Keratinocyte (primary cell): ENCODE measurements around the gene MRS2.

Experiments used
- EZH2 ChIP-seq: IDR thresholded peaks from one replicate; pipeline ENCODE4 v1.6.1; 2012; ENCODE audit warnings: inconsistent platforms, mild to moderate bottlenecking, low read length, moderate library complexity
- TF ChIP-seq, protein P1 (sequence below), 3 experiments: IDR thresholded peaks in 1 of 3; conservative IDR thresholded peaks in 1 of 3; optimal IDR thresholded peaks in 1 of 3; 2 replicates in 2 of 3; 3 replicates in 1 of 3; pipeline versions ENCODE3 to v1.5.1; 2011; ENCODE audit warnings: low read length in 3 of 3, mild to moderate bottlenecking in 3 of 3, moderate library complexity in 2 of 3, control low read depth in 1 of 3, inconsistent platforms in 1 of 3; ENCODE audit not compliant: insufficient read depth in 2 of 3; ENCODE audit errors: extremely low read depth in 1 of 3

GRCh38 chr6:24454452-24454851 is 51.7 kb downstream of the MRS2 start:
- TF ChIP-seq EZH2: no peak
- TF ChIP-seq, protein P1, sequence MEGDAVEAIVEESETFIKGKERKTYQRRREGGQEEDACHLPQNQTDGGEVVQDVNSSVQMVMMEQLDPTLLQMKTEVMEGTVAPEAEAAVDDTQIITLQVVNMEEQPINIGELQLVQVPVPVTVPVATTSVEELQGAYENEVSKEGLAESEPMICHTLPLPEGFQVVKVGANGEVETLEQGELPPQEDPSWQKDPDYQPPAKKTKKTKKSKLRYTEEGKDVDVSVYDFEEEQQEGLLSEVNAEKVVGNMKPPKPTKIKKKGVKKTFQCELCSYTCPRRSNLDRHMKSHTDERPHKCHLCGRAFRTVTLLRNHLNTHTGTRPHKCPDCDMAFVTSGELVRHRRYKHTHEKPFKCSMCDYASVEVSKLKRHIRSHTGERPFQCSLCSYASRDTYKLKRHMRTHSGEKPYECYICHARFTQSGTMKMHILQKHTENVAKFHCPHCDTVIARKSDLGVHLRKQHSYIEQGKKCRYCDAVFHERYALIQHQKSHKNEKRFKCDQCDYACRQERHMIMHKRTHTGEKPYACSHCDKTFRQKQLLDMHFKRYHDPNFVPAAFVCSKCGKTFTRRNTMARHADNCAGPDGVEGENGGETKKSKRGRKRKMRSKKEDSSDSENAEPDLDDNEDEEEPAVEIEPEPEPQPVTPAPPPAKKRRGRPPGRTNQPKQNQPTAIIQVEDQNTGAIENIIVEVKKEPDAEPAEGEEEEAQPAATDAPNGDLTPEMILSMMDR (optimal IDR thresholded peaks at IDR 0.05 in 1 of 3, IDR thresholded peaks at IDR 0.05 in 1 of 3, conservative IDR thresholded peaks at IDR 0.05 in 1 of 3; ENCODE audit: extremely low read depth in 1 of 3, insufficient read depth in 2 of 3, low read length in 3 of 3): no peak
